Caco-2 (cell line): Measurements from ENCODE around the gene CD82. TPM values are rescaled to one million over a fixed set of nuclear protein-coding genes. Genes with fewer than 3 reads are reported as not detected.

Experiments used
- BruUV-seq: library from RNA; stranded (reverse); fragments of 400-500 nt; replicated peaks from 2 replicates; lab custom pipeline; 2021; lab: Mats Ljungman, UMichigan
- CTCF ChIA-PET: fragments of 300-600 bp; sonication (Branson Sonifier 250); formaldehyde crosslinking; loops from one replicate; lab custom pipeline; 2022; ENCODE audit warnings: antibody characterized with exemption; lab: Charles Lee
- POLR2A ChIA-PET: fragments of 300-600 bp; sonication (Branson Sonifier 250); formaldehyde crosslinking; loops from one replicate; lab custom pipeline; 2022; ENCODE audit warnings: antibody characterized with exemption; lab: Charles Lee
- DNase-seq, 2 experiments: peaks; one replicate each; pipeline versions ENCODE4 v3.0.0 to v3.0.0-alpha.2; 2020 to 2022
- H3K27me3 ChIP-seq: replicated peaks from 2 replicates; pipeline ENCODE4 v1.6.0; 2011; ENCODE audit warnings: low read length; ENCODE audit not compliant: control insufficient read depth, insufficient read depth
- H3K36me3 ChIP-seq: 2 replicates; pipeline ENCODE4 v1.5.1; 2011; ENCODE audit warnings: low read length; ENCODE audit not compliant: control insufficient read depth, insufficient read depth
- H3K4me1 ChIP-seq: fragments of 250-450 bp; sonication (Bioruptor Pico); 2 replicates; pipeline ENCODE4 v1.5.1; 2020; ENCODE audit warnings: mild to moderate bottlenecking
- H3K4me3 ChIP-seq: 2 replicates; pipeline ENCODE4 v1.5.1; 2011; ENCODE audit warnings: low read depth, mild to moderate bottlenecking, control low read depth, low read length
- H3K9me3 ChIP-seq: fragments of 250-450 bp; sonication (Bioruptor Pico); 2 replicates; pipeline ENCODE4 v1.5.1; 2020; ENCODE audit warnings: mild to moderate bottlenecking, moderate library complexity
- H3K27ac Mint-ChIP-seq: one replicate; pipeline ENCODE4 v1.8.0; 2022; ENCODE audit warnings: mixed read lengths; ENCODE audit not compliant: unreplicated experiment
- H3K27me3 Mint-ChIP-seq: one replicate; pipeline ENCODE4 v1.8.0; 2022; ENCODE audit warnings: mixed read lengths; ENCODE audit not compliant: insufficient read depth, unreplicated experiment
- H3K36me3 Mint-ChIP-seq: one replicate; pipeline ENCODE4 v1.8.0; 2022; ENCODE audit warnings: mild to moderate bottlenecking, mixed read lengths; ENCODE audit not compliant: insufficient read depth, unreplicated experiment
- H3K4me1 Mint-ChIP-seq: one replicate; pipeline ENCODE4 v1.8.0; 2022; ENCODE audit warnings: low read depth, mixed read lengths; ENCODE audit not compliant: unreplicated experiment
- H3K4me3 Mint-ChIP-seq: one replicate; pipeline ENCODE4 v1.8.0; 2022; ENCODE audit warnings: mild to moderate bottlenecking, moderate library complexity, mixed read lengths; ENCODE audit not compliant: unreplicated experiment
- H3K9me3 Mint-ChIP-seq: one replicate; pipeline ENCODE4 v1.8.0; 2022; ENCODE audit warnings: mixed read lengths; ENCODE audit not compliant: unreplicated experiment
- intact Hi-C: fragments of 100-400 bp; cut with micrococcal nuclease; formaldehyde crosslinking; loops from one replicate; pipeline ENCODE4 v1.10.0; 2022; ENCODE audit not compliant: unreplicated experiment
- total RNA-seq: library from RNA; stranded (reverse); gene quantifications from 2 replicates; pipeline ENCODE4 v1.2.3, GENCODE V29; 2022
- TF ChIP-seq, protein P1 (sequence below), 2 experiments: fragments of 200-600 bp in 1 of 2; IDR thresholded peaks; 1 replicate in 1 of 2; 2 replicates in 1 of 2; pipeline versions ENCODE4 v1.5.1 to v1.8.0; 2011 to 2022; ENCODE audit warnings: antibody characterized with exemption in 1 of 2, control low read depth in 1 of 2, inconsistent platforms in 1 of 2, low read depth in 1 of 2, low read length in 1 of 2, mild to moderate bottlenecking in 1 of 2, moderate library complexity in 1 of 2; ENCODE audit not compliant: insufficient read depth in 1 of 2, severe bottlenecking in 1 of 2, unreplicated experiment in 1 of 2

Gene CD82
- total RNA-seq, 1 experiment from 2014 or later = 4.3 TPM

DNA sequence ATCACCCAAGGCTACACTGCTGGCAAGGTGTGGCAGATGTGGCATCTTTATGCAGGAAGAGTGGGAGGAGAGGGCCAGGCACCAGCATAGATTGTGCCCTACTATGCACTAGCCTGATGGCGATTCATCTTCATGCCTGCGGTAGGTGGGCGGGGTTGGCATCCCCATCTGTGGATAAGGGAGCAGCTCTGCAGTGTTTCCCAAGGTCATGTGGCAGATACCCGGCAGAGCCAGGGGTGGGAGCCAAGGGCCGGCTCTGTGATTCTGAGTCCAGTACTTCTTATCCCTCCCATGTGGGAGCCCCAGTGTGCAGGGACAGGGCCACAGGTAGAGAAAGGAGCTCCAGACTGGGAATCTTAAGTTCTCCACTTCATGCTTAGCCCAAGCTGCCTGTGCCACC, 20.0 kb downstream of the CD82 start:
- CTCF ChIA-PET = no interaction called here
- H3K27ac Mint-ChIP-seq = no peak overlapping the region
- BruUV-seq = no TSS peak
- no peaks in the 10 kb centered on the region for H3K9me3 Mint-ChIP-seq
- H3K36me3 ChIP-seq = no peaks in the 10 kb centered on the region
- H3K27me3 Mint-ChIP-seq = no peaks in the 10 kb centered on the region
- no peak overlapping the region for H3K4me3 ChIP-seq
- H3K36me3 Mint-ChIP-seq = no peaks in the 10 kb centered on the region
- H3K27me3 ChIP-seq = no peaks in the 10 kb centered on the region
- TF ChIP-seq, protein P1, sequence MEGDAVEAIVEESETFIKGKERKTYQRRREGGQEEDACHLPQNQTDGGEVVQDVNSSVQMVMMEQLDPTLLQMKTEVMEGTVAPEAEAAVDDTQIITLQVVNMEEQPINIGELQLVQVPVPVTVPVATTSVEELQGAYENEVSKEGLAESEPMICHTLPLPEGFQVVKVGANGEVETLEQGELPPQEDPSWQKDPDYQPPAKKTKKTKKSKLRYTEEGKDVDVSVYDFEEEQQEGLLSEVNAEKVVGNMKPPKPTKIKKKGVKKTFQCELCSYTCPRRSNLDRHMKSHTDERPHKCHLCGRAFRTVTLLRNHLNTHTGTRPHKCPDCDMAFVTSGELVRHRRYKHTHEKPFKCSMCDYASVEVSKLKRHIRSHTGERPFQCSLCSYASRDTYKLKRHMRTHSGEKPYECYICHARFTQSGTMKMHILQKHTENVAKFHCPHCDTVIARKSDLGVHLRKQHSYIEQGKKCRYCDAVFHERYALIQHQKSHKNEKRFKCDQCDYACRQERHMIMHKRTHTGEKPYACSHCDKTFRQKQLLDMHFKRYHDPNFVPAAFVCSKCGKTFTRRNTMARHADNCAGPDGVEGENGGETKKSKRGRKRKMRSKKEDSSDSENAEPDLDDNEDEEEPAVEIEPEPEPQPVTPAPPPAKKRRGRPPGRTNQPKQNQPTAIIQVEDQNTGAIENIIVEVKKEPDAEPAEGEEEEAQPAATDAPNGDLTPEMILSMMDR (IDR thresholded peaks at IDR 0.05; ENCODE audit: insufficient read depth in 1 of 2, low read depth in 1 of 2, low read length in 1 of 2, severe bottlenecking in 1 of 2, unreplicated experiment in 1 of 2) = no peak
- DNase-seq = no peak
- POLR2A ChIA-PET = no interaction called here
- no peak overlapping the region for H3K4me3 Mint-ChIP-seq
- H3K4me1 ChIP-seq = 0 out of 2 replicates have a peak, but pooled peaks cover 3% of the 10 kb centered on the region
- no peaks in the 10 kb centered on the region for H3K4me1 Mint-ChIP-seq
- intact Hi-C loops = no loop called here
- H3K9me3 ChIP-seq = peaks cover 6% of the 10 kb centered on the region; the same call in 1 of the 2 replicates

DNA sequence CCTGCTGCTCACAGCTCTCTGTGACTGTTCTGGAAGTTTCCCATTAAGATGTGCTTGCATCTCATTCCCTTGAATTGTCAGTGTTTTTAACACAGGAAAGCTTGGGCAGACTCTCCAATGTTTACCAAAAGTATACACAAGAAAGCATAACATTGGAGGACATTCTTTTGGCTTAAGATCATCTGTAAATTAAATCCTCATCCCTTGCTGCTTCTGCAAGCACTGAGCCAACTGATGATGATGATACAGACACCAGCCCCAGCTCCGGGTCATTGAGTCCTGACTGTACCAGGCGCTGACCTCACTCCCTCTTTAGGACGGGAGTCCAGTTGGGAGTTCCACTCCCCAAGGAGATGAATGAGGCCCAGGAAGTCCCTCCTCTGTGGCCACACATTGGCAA, 23.8 kb downstream of the CD82 start:
- no peak for DNase-seq
- POLR2A ChIA-PET = no interaction called here
- Mint-ChIP-seq H3K36me3 (no peaks in the 10 kb centered on the region), H3K4me3 (no peak overlapping the region), H3K4me1 (no peaks in the 10 kb centered on the region), H3K27ac (no peak overlapping the region), H3K27me3 (peaks cover 1% of the 10 kb centered on the region), H3K9me3 (no peaks in the 10 kb centered on the region)
- Histone ChIP-seq H3K36me3 (no peaks in the 10 kb centered on the region), H3K4me1 (0 out of 2 replicates have a peak, but pooled peaks cover 3% of the 10 kb centered on the region), H3K9me3 (no peaks in the 10 kb centered on the region), H3K4me3 (no peak overlapping the region), H3K27me3 (no peaks in the 10 kb centered on the region)
- TF ChIP-seq, protein P1 (IDR thresholded peaks at IDR 0.05; ENCODE audit: insufficient read depth in 1 of 2, low read depth in 1 of 2, low read length in 1 of 2, severe bottlenecking in 1 of 2, unreplicated experiment in 1 of 2) = no peak
- intact Hi-C loops = no loop called here
- BruUV-seq = no TSS peak
- CTCF ChIA-PET = interaction anchor here (0.7 kb wide), 1 partner anchor 19 kb away, joined by 3 read pairs; no protein-coding TSS in a partner anchor

DNA sequence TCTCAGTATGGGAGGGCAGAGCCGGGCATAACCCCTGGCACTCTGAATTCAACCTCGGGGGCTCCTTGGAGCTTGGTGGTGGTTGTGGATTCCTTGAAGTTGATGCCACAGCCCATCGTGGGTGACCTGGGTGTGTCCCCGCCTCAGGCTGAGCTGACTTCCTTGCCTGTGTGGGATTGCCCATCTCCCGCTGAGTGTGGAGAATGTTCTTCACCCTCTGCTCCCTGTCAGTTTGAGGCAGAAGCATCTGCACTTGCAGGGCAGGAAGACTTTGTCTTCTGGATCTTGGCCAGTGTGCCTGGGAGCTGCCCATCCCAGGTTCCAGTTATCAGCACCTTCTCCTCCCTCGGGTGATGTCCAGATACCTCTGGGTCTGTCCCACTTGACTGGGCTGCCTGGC, 25.3 kb downstream of the CD82 start:
- Mint-ChIP-seq H3K36me3 (no peaks in the 10 kb centered on the region), H3K27me3 (peaks cover 2% of the 10 kb centered on the region), H3K4me3 (no peak overlapping the region), H3K4me1 (no peaks in the 10 kb centered on the region), H3K27ac (no peak overlapping the region), H3K9me3 (no peaks in the 10 kb centered on the region)
- intact Hi-C loops = no loop called here
- Histone ChIP-seq H3K4me1 (no peaks in the 10 kb centered on the region), H3K9me3 (no peaks in the 10 kb centered on the region), H3K27me3 (no peaks in the 10 kb centered on the region), H3K36me3 (no peaks in the 10 kb centered on the region), H3K4me3 (no peak overlapping the region)
- no TSS peak for BruUV-seq
- CTCF ChIA-PET = no interaction called here
- DNase-seq = no peak
- POLR2A ChIA-PET = no interaction called here
- TF ChIP-seq, protein P1 (IDR thresholded peaks at IDR 0.05; ENCODE audit: insufficient read depth in 1 of 2, low read depth in 1 of 2, low read length in 1 of 2, severe bottlenecking in 1 of 2, unreplicated experiment in 1 of 2) = no peak
